SK-N-SH (cell line): Measurements from ENCODE around the gene DNMBP. TPM values are rescaled to one million over a fixed set of nuclear protein-coding genes. Genes with fewer than 3 reads are reported as not detected.

Source experiments
- CTCF ChIA-PET: fragments of 300-600, 350-600 bp; formaldehyde crosslinking; extraction: SDS; loops from one replicate; lab custom pipeline; 2021; lab: Yijun Ruan, JAX
- POLR2A ChIA-PET: fragments of 350-600 bp; sonication (Branson Sonifier 250); formaldehyde crosslinking; extraction: SDS; loops from one replicate; lab custom pipeline; 2020; ENCODE audit warnings: antibody characterized with exemption, inconsistent platforms; lab: Yijun Ruan, JAX
- DNase-seq: peaks from one replicate; pipeline ENCODE4 v3.0.0; 2012
- H2AFZ ChIP-seq: fragments of 200-600 bp; sonication (generic); 2 replicates; pipeline ENCODE4 v1.8.1; 2016; ENCODE audit warnings: antibody characterized with exemption, mild to moderate bottlenecking, low read depth
- H3F3A ChIP-seq: fragments of 200-600 bp; sonication (generic); replicated peaks from 2 replicates; pipeline ENCODE3; 2016; ENCODE audit warnings: antibody characterized with exemption, mild to moderate bottlenecking; ENCODE audit not compliant: insufficient read depth
- H3K27ac ChIP-seq, 2 experiments: fragments of 200-500 bp in 1 of 2; fragments of 200-600 bp in 1 of 2; sonication (Bioruptor generic) in 1 of 2; sonication (generic), shearing (Covaris generic) in 1 of 2; 2 replicates each; pipeline versions ENCODE4 v1.5.1 to v1.6.1; 2014 to 2016; ENCODE audit warnings: low read depth in 2 of 2, inconsistent platforms in 1 of 2, low read length in 1 of 2, mild to moderate bottlenecking in 1 of 2, mixed read lengths in 1 of 2
- H3K27me3 ChIP-seq: fragments of 200-600 bp; sonication (generic), shearing (Covaris generic); 2 replicates; pipeline ENCODE4 v1.6.1; 2016; ENCODE audit warnings: mixed run types; ENCODE audit not compliant: insufficient read depth
- H3K36me3 ChIP-seq, 2 experiments: fragments of 200-500 bp in 1 of 2; fragments of 200-600 bp in 1 of 2; sonication (Bioruptor generic) in 1 of 2; sonication (generic) in 1 of 2; replicated peaks in 1 of 2; 2 replicates each; pipeline versions ENCODE3 to v1.5.1; 2014 to 2016; ENCODE audit warnings: low read length in 1 of 2, mild to moderate bottlenecking in 1 of 2; ENCODE audit not compliant: insufficient read depth in 2 of 2, control insufficient read depth in 1 of 2
- H3K4me1 ChIP-seq, 2 experiments: fragments of 200-500 bp in 1 of 2; fragments of 200-600 bp in 1 of 2; sonication (Bioruptor generic) in 1 of 2; sonication (generic), shearing (Covaris generic) in 1 of 2; 2 replicates each; pipeline versions ENCODE4 v1.5.1 to v1.6.1; 2014 to 2016; ENCODE audit warnings: low read depth in 1 of 2, low read length in 1 of 2, mixed run types in 1 of 2; ENCODE audit not compliant: insufficient read depth in 2 of 2, control insufficient read depth in 1 of 2
- H3K4me2 ChIP-seq: fragments of 200-600 bp; sonication (generic), shearing (Covaris generic); 2 replicates; pipeline ENCODE4 v1.6.1; 2017; ENCODE audit warnings: mixed run types
- H3K4me3 ChIP-seq, 2 experiments: fragments of 200-500 bp in 1 of 2; fragments of 200-600 bp in 1 of 2; sonication (Bioruptor generic) in 1 of 2; sonication (generic), shearing (Covaris generic) in 1 of 2; 2 replicates each; pipeline versions ENCODE4 v1.5.1 to v1.8.1; 2014 to 2016; ENCODE audit warnings: low read depth in 2 of 2, inconsistent platforms in 1 of 2, low read length in 1 of 2, mild to moderate bottlenecking in 1 of 2, mixed read lengths in 1 of 2, moderate library complexity in 1 of 2
- H3K79me2 ChIP-seq: fragments of 200-600 bp; sonication (generic); 2 replicates; pipeline ENCODE4 v1.8.1; 2017; ENCODE audit warnings: mild to moderate bottlenecking; ENCODE audit not compliant: insufficient read depth
- H3K9ac ChIP-seq: fragments of 200-600 bp; sonication (generic); 2 replicates; pipeline ENCODE4 v1.6.1; 2017; ENCODE audit warnings: mixed run types
- H3K9me2 ChIP-seq: fragments of 200-600 bp; sonication (generic); 2 replicates; pipeline ENCODE4 v1.6.1; 2017; ENCODE audit warnings: mixed run types
- H3K9me3 ChIP-seq: fragments of 200-600 bp; sonication (generic); 2 replicates; pipeline ENCODE4 v1.6.1; 2017; ENCODE audit warnings: mixed run types, mild to moderate bottlenecking, moderate library complexity
- H4K20me1 ChIP-seq: fragments of 200-600 bp; sonication (generic); 2 replicates; pipeline ENCODE4 v1.6.1; 2017; ENCODE audit warnings: mild to moderate bottlenecking, mixed run types; ENCODE audit not compliant: insufficient read depth
- CHD2 ChIP-seq: fragments of 150-350 bp; IDR thresholded peaks from 2 replicates; pipeline ENCODE4 v1.6.1; 2018; ENCODE audit warnings: low read length; ENCODE audit not compliant: partially characterized antibody
- EP300 ChIP-seq, 2 experiments: IDR thresholded peaks; 2 replicates each; pipeline versions ENCODE4 v1.4.0 to v1.6.1; 2012; ENCODE audit warnings: borderline replicate concordance in 1 of 2, low read depth in 1 of 2, low read length in 1 of 2
- FOXJ3 ChIP-seq: sonication (generic); formaldehyde crosslinking; IDR thresholded peaks from 2 replicates; pipeline ENCODE4 v1.5.1; 2020; ENCODE audit warnings: mild to moderate bottlenecking, missing genetic modification reagents
- FOXM1 ChIP-seq: IDR thresholded peaks from 2 replicates; pipeline ENCODE4 v1.4.0; 2012; ENCODE audit warnings: low read depth, mild to moderate bottlenecking
- GABPA ChIP-seq: IDR thresholded peaks from 2 replicates; pipeline ENCODE4 v1.4.0; 2012; ENCODE audit warnings: low read depth, mild to moderate bottlenecking
- GATA2 ChIP-seq: sonication (generic); formaldehyde crosslinking; IDR thresholded peaks from 2 replicates; pipeline ENCODE4 v1.5.0; 2020; ENCODE audit warnings: mild to moderate bottlenecking, missing genetic modification reagents
- NFIC ChIP-seq: IDR thresholded peaks from 2 replicates; pipeline ENCODE4 v1.4.0; 2012; ENCODE audit warnings: borderline replicate concordance
- POLR2AphosphoS5 ChIP-seq: IDR thresholded peaks from 2 replicates; pipeline ENCODE4 v1.6.1; 2012; ENCODE audit warnings: low read depth, low read length
- RFX5 ChIP-seq: IDR thresholded peaks from 2 replicates; pipeline ENCODE4 v1.6.1; 2012; ENCODE audit warnings: mild to moderate bottlenecking, improper control_type of control experiment, low read length
- SIN3A ChIP-seq: IDR thresholded peaks from 2 replicates; pipeline ENCODE4 v1.6.1; 2012; ENCODE audit warnings: low read depth, mild to moderate bottlenecking, low read length, moderate library complexity, borderline replicate concordance
- TAF1 ChIP-seq: IDR thresholded peaks from 2 replicates; pipeline ENCODE4 v1.6.1; 2012; ENCODE audit warnings: low read depth, mild to moderate bottlenecking, low read length, moderate library complexity, borderline replicate concordance
- TCF12 ChIP-seq: IDR thresholded peaks from 2 replicates; pipeline ENCODE4 v1.4.0; 2012
- WGBS: methylation state at CpG from one replicate; pipeline ENCODE4 v1.1.6; 2017; ENCODE audit warnings: low lambda C conversion rate; 5-methylcytosine and 5-hydroxymethylcytosine counted together
- polyA plus RNA-seq, 3 experiments: library from polyadenylated mRNA; depleted of rRNA; stranded (reverse); fragments of >200 nt; gene quantifications; 2 replicates each; pipeline ENCODE4 v1.2.3, GENCODE V29; 2012
- TF ChIP-seq, protein P1 (sequence below): IDR thresholded peaks from 2 replicates; pipeline ENCODE4; 2012
- TF ChIP-seq, protein P2 (sequence below): fragments of 200-600 bp; sonication (generic); IDR thresholded peaks from 2 replicates; pipeline ENCODE4 v1.6.1; 2017; ENCODE audit warnings: antibody characterized with exemption, mild to moderate bottlenecking, moderate library complexity

DNMBP gene
- polyA plus RNA-seq, 1 of the 3 experiments (the other 2 are of a cell fraction) = 40.2 TPM

DNA sequence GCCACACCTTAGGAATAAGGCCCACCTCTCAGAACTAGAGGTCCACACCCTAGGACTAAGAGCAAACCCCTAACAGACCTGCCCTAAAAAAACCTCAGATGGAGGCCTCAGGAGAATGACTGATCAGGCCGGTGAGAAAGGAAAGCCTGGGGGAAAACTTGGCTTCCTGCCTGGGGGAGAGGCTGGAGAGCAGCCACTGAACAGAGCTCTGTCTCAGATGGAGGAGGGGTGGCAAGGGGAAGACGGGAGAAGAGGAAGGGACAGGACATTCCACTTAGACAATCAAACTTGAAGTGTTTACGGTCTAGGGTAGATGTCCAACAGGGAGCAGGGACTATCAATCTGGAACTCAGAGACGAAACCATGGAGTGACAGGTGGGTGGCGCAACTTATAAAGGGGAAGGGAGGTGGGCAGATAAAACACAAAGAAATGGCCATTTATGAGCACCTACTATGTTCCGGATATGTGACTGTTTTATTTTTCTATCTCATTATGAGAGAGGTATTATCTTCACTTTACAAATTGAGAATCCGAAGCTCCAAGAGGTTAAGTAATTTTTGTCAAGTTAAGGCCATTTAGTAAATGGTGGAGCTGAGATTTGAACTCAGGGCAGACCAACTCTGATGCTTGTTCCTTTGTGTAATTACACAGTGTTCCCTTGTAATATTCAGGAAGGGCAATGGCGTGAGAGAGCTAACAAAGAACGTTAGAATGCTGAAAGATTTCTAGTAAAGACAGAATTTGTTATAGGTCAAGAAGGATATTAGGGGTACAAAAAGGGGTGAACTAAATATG lies 82.6 kb downstream of the DNMBP start:
- H2AFZ ChIP-seq = no peak overlapping the region
- peaks cover 6 to 47% of the 10 kb centered on the region in 2 experiments for H3K4me1 ChIP-seq
- H3K79me2 ChIP-seq = peaks cover 100% of the 10 kb centered on the region
- no peak for DNase-seq
- H4K20me1 ChIP-seq = peaks cover 48% of the 10 kb centered on the region
- 60% methylated on average over 9 of the region's 9 CpGs for WGBS
- peaks cover 2 to 41% of the 10 kb centered on the region in 2 experiments for H3K36me3 ChIP-seq
- H3K27me3 ChIP-seq = no peaks in the 10 kb centered on the region
- ChIA-PET CTCF (interaction anchor here (0.8 to 1.5 kb wide), 2 partner anchors 26 to 82 kb away, joined by 3 read pairs; no protein-coding TSS in a partner anchor), POLR2A (no interaction called here)
- TF ChIP-seq TAF1 (no peak), GABPA (no peak), RFX5 (no peak), TCF12 (peak; percentile 20; the same call in 1 of the 2 replicates), POLR2AphosphoS5 (peak; percentile 42; the same call in 1 of the 2 replicates), FOXJ3 (CRISPR knock-in tag) (no peak), NFIC (peak; percentile 80), EP300 (IDR thresholded peaks at IDR 0.05; ENCODE audit: borderline replicate concordance in 1 of 2, low read depth in 1 of 2, low read length in 1 of 2) (0 out of 4 replicates have a peak, but pooled peaks of 1 of the 2 experiments have one; percentile 28), GATA2 (no peak)
- TF ChIP-seq, protein P1, sequence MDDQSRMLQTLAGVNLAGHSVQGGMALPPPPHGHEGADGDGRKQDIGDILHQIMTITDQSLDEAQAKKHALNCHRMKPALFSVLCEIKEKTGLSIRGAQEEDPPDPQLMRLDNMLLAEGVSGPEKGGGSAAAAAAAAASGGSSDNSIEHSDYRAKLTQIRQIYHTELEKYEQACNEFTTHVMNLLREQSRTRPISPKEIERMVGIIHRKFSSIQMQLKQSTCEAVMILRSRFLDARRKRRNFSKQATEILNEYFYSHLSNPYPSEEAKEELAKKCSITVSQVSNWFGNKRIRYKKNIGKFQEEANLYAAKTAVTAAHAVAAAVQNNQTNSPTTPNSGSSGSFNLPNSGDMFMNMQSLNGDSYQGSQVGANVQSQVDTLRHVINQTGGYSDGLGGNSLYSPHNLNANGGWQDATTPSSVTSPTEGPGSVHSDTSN = 0 out of 2 replicates have a peak, but pooled peaks have one; percentile 5
- TF ChIP-seq, protein P2, sequence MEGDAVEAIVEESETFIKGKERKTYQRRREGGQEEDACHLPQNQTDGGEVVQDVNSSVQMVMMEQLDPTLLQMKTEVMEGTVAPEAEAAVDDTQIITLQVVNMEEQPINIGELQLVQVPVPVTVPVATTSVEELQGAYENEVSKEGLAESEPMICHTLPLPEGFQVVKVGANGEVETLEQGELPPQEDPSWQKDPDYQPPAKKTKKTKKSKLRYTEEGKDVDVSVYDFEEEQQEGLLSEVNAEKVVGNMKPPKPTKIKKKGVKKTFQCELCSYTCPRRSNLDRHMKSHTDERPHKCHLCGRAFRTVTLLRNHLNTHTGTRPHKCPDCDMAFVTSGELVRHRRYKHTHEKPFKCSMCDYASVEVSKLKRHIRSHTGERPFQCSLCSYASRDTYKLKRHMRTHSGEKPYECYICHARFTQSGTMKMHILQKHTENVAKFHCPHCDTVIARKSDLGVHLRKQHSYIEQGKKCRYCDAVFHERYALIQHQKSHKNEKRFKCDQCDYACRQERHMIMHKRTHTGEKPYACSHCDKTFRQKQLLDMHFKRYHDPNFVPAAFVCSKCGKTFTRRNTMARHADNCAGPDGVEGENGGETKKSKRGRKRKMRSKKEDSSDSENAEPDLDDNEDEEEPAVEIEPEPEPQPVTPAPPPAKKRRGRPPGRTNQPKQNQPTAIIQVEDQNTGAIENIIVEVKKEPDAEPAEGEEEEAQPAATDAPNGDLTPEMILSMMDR = no peak
- peaks cover 33% of the 10 kb centered on the region for H3F3A ChIP-seq
- H3K27ac ChIP-seq = peak overlapping the region; percentile 43 to 59; a peak in 3 of 4 replicates
- no peaks in the 10 kb centered on the region for H3K9me2 ChIP-seq
- H3K9ac ChIP-seq = no peak overlapping the region; the same call in 1 of the 2 replicates
- no peak overlapping the region for H3K4me3 ChIP-seq
- H3K9me3 ChIP-seq = no peaks in the 10 kb centered on the region
- peak overlapping the region; percentile 36 for H3K4me2 ChIP-seq

DNA sequence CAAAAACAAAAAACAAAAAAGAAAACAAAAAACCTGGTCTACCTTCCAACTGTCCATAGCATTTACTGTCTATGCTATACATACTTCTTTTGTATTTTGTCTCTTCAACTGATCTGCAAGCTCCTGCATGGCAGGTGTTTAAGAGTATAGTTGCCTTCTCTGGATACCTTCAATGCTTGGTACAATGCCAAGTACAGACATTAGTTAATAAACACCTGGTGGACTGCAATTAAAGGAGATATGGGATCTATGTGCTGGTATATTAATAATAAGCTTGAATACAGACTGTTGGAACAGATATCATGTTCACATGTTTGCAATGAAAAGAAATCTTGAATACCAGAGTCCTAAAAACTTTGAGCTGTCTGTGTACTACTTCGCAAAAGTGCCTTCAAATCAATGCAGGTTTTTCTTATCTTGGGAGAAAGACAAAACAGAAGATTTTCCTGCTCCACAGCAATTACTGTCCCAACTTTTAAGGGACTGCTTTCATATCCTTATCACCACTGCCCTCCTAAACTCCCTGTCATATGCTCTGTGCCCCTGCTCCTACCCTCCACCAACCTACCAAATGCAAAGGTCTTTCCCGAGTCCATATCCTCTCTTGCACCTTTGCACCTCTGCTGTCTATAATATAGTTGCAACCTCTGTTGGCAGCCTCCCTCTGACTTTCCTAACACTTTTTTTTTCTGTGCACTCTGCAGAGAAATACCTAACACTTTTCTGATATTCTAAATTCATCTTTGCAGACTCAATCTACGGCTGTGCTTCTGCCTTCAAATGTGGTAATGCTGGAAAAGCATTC lies 85.1 kb downstream of the DNMBP start:
- WGBS = 88% methylated on average over 3 of the region's 3 CpGs
- peaks cover 63% of the 10 kb centered on the region for H4K20me1 ChIP-seq
- no peak overlapping the region for H3K4me2 ChIP-seq
- no peak overlapping the region for H3K4me3 ChIP-seq
- no peaks in the 10 kb centered on the region for H3K9me2 ChIP-seq
- peaks cover under 1 to 48% of the 10 kb centered on the region in 2 experiments for H3K36me3 ChIP-seq
- no peaks in the 10 kb centered on the region for H3K27me3 ChIP-seq
- no peaks in the 10 kb centered on the region for H3K9me3 ChIP-seq
- H3K79me2 ChIP-seq = peaks cover 100% of the 10 kb centered on the region
- CTCF ChIA-PET = interaction anchor here (1.4 to 1.5 kb wide), 2 partner anchors 79 to 84 kb away, joined by 4 read pairs; no protein-coding TSS in a partner anchor
- TF ChIP-seq CHD2 (no peak), SIN3A (no peak), FOXM1 (no peak)
- H3K27ac ChIP-seq = peak overlapping the region in 1 of 2 experiments; percentile 8; a peak in 1 of 4 replicates
- H2AFZ ChIP-seq = no peak overlapping the region
- peaks cover 35% of the 10 kb centered on the region for H3F3A ChIP-seq
- H3K4me1 ChIP-seq = peaks cover 6 to 53% of the 10 kb centered on the region in 2 experiments; a peak in 3 of 4 replicates
- POLR2A ChIA-PET = no interaction called here
- no peak overlapping the region for H3K9ac ChIP-seq
- DNase-seq = no peak
